Measurements from ENCODE around the gene CCDC39.
"Not testable (repeated sequence)": the region's sequence is repeated elsewhere in the genome, so short reads cannot be mapped to it uniquely, and the experiment has no call there.

Gene CCDC39

GRCh38 chr3:180619723-180620122, 59.6 kb downstream of the CCDC39 start:
- no peak for DNase-seq

- DNase-seq = not testable (repeated sequence)
Observed at GRCh38 chr3:180618563-180618962, 60.7 kb downstream of the CCDC39 start.

- no peak for DNase-seq
Observed at GRCh38 chr3:180617049-180617448, 62.2 kb downstream of the CCDC39 start.

- DNase-seq = no peak
Observed at GRCh38 chr3:180615954-180616353, 63.3 kb downstream of the CCDC39 start.

- no peak for DNase-seq
Observed at GRCh38 chr3:180612364-180612763, 66.9 kb downstream of the CCDC39 start.

- peak; percentile 67 for DNase-seq
Observed at GRCh38 chr3:180611006-180611405, 68.3 kb downstream of the CCDC39 start.

GRCh38 chr3:180601688-180602666, 77.3 kb downstream of the CCDC39 start, which contains the start of gene TTC14:
Gene TTC14 (plus strand): TSS chr3:180602163. CDS start chr3:180602262, 99 bp downstream.
- peak; percentile 98 for DNase-seq

GRCh38 chr3:180600473-180600872, 78.8 kb downstream of the CCDC39 start:
- DNase-seq = no peak

GRCh38 chr3:180595559-180595935, 83.7 kb downstream of the CCDC39 start:
- DNase-seq = no peak

- peak; percentile 50 for DNase-seq
Observed at GRCh38 chr3:180594631-180595558, 84.4 kb downstream of the CCDC39 start.

GRCh38 chr3:180593631-180594030, 85.7 kb downstream of the CCDC39 start:
- not testable (repeated sequence) for DNase-seq

GRCh38 chr3:180590396-180590795, 88.9 kb downstream of the CCDC39 start:
- DNase-seq = no peak

GRCh38 chr3:180580934-180581333, 98.4 kb downstream of the CCDC39 start:
- DNase-seq = no peak

GRCh38 chr3:180575571-180575970, 103.7 kb downstream of the CCDC39 start:
- no peak for DNase-seq

GRCh38 chr3:180571831-180572598, 107.3 kb downstream of the CCDC39 start:
- no peak for DNase-seq

GRCh38 chr3:180570238-180570637, 109.1 kb downstream of the CCDC39 start:
- DNase-seq = no peak

- DNase-seq = no peak
Observed at GRCh38 chr3:180564676-180565075, 114.6 kb downstream of the CCDC39 start.

All from DMS 273 treated with DMSO at 0.1 percent for 48 hours (cell line).